K562 (cell line): ENCODE measurements around the gene CSNK1G1. TPM values are rescaled to one million over a fixed set of nuclear protein-coding genes. Genes with fewer than 3 reads are reported as not detected.

Source experiments
- ATAC-seq: fragments of 200-7000 bp; cut with Tn5 transposase; 3 replicates; pipeline ENCODE4 v1.9.1; 2020; ENCODE audit warnings: moderate library complexity
- BruUV-seq: library from RNA; stranded (reverse); fragments of 400-500 nt; replicated peaks from 2 replicates; lab custom pipeline; 2021; lab: Mats Ljungman, UMichigan
- CTCF ChIA-PET: fragments of 300-600 bp; formaldehyde crosslinking; extraction: SDS; loops from one replicate; lab custom pipeline; 2021; ENCODE audit warnings: low intra/inter-chr PET ratio; lab: Yijun Ruan, JAX
- POLR2A ChIA-PET: fragments of 300-600, 350-650 bp; sonication (Branson Sonifier 250); formaldehyde crosslinking; extraction: SDS; loops from one replicate; lab custom pipeline; 2021; ENCODE audit warnings: antibody characterized with exemption, inconsistent platforms; lab: Yijun Ruan, JAX
- DNase-seq, 4 experiments: peaks; one replicate each; pipeline versions ENCODE4 v3.0.0 to v3.0.0-alpha.2; 2011 to 2018; ENCODE audit warnings: low spot score in 3 of 4, mixed read lengths in 3 of 4; ENCODE audit errors: extremely low read depth in 1 of 4
- FAIRE-seq: peaks from 2 replicates; lab custom pipeline; 2011; peaks lifted over from hg19 to GRCh38; lab: Jason Lieb, UNC
- H2AFZ ChIP-seq: 2 replicates; pipeline ENCODE4 v1.6.0; 2011; ENCODE audit warnings: low read depth, low read length, control low read depth, inconsistent platforms
- H3K27ac ChIP-seq: fragments of 200-600 bp; 3 replicates; pipeline ENCODE4 v1.8.0; 2011; ENCODE audit warnings: low read depth, mild to moderate bottlenecking, control low read depth, inconsistent platforms, low read length, moderate library complexity, mixed read lengths; ENCODE audit errors: extremely low read depth
- H3K27me3 ChIP-seq, 2 experiments: fragments of 300-600 bp in 1 of 2; 2 replicates in 1 of 2; 3 replicates in 1 of 2; pipeline versions ENCODE4 v1.6.0 to v1.8.0; 2011; ENCODE audit warnings: inconsistent platforms in 2 of 2, low read length in 2 of 2, mild to moderate bottlenecking in 1 of 2, mixed read lengths in 1 of 2, moderate library complexity in 1 of 2; ENCODE audit not compliant: control insufficient read depth in 2 of 2, insufficient read depth in 2 of 2
- H3K36me3 ChIP-seq: fragments of 300-600 bp; 3 replicates; pipeline ENCODE4 v1.8.0; 2011; ENCODE audit warnings: mild to moderate bottlenecking, low read length, inconsistent platforms; ENCODE audit not compliant: control insufficient read depth, insufficient read depth
- H3K4me1 ChIP-seq, 2 experiments: fragments of 200-600 bp in 1 of 2; replicated peaks in 1 of 2; 2 replicates in 1 of 2; 3 replicates in 1 of 2; pipeline versions ENCODE4 v1.5.1 to v1.8.0; 2011; ENCODE audit warnings: inconsistent platforms in 2 of 2, low read length in 2 of 2, mild to moderate bottlenecking in 1 of 2, mixed read lengths in 1 of 2, moderate library complexity in 1 of 2; ENCODE audit not compliant: control insufficient read depth in 2 of 2, insufficient read depth in 2 of 2
- H3K4me2 ChIP-seq: 2 replicates; pipeline ENCODE4 v1.6.1; 2011; ENCODE audit warnings: low read length, control low read depth, inconsistent platforms, mixed read lengths; ENCODE audit not compliant: insufficient read depth
- H3K4me3 ChIP-seq: fragments of 200-600 bp; sonication (generic), shearing (Covaris generic); 2 replicates; pipeline ENCODE4 v1.5.1; 2016; ENCODE audit warnings: control low read depth, inconsistent platforms
- H3K79me2 ChIP-seq: fragments of 200-600 bp; 3 replicates; pipeline ENCODE4 v1.8.0; 2011; ENCODE audit warnings: low read length, inconsistent platforms; ENCODE audit not compliant: control insufficient read depth, insufficient read depth
- H3K9ac ChIP-seq, 2 experiments: 2 replicates each; pipeline versions ENCODE4 v1.6.0 to v1.6.1; 2011; ENCODE audit warnings: low read depth in 2 of 2, low read length in 2 of 2, control low read depth in 1 of 2, inconsistent platforms in 1 of 2, mild to moderate bottlenecking in 1 of 2, mixed read lengths in 1 of 2; ENCODE audit not compliant: insufficient read depth in 1 of 2
- H3K9me1 ChIP-seq: one replicate; pipeline ENCODE4 v1.6.0; 2011; ENCODE audit warnings: inconsistent platforms, mild to moderate bottlenecking, low read length, moderate library complexity; ENCODE audit not compliant: control insufficient read depth, insufficient read depth
- H3K9me3 ChIP-seq: replicated peaks from 2 replicates; pipeline ENCODE4 v1.5.1; 2011; ENCODE audit warnings: low read depth, low read length, inconsistent platforms; ENCODE audit not compliant: control insufficient read depth, insufficient read depth
- H4K20me1 ChIP-seq: replicated peaks from 2 replicates; pipeline ENCODE4 v1.6.1; 2011; ENCODE audit warnings: low read length, inconsistent platforms, mixed read lengths; ENCODE audit not compliant: control insufficient read depth, insufficient read depth
- HNRNPK ChIP-seq: fragments of 200-400 bp; formaldehyde crosslinking; IDR thresholded peaks from one replicate; pipeline ENCODE4 v1.6.1; 2018; ENCODE audit warnings: mild to moderate bottlenecking, low read depth, low read length; ENCODE audit not compliant: poor library complexity, severe bottlenecking
- KLF13 ChIP-seq: fragments of 450-650 bp; IDR thresholded peaks from 2 replicates; pipeline ENCODE4 v1.6.1; 2016; ENCODE audit warnings: missing genetic modification characterization, low read depth, mild to moderate bottlenecking, missing compliant biosample characterization, moderate library complexity, borderline replicate concordance
- MBD1 ChIP-seq: fragments of 250-450 bp; sonication (Bioruptor Pico); IDR thresholded peaks from 2 replicates; pipeline ENCODE4 v1.8.0; 2022; ENCODE audit warnings: inconsistent platforms
- NCOA1 ChIP-seq: fragments of 450-650 bp; IDR thresholded peaks from 2 replicates; pipeline ENCODE4 v1.6.1; 2016; ENCODE audit warnings: low read depth
- NCOA6 ChIP-seq: fragments of 450-650 bp; IDR thresholded peaks from 2 replicates; pipeline ENCODE4 v1.6.1; 2017; ENCODE audit warnings: mild to moderate bottlenecking
- NFYB ChIP-seq: IDR thresholded peaks from 2 replicates; pipeline ENCODE4 v1.6.1; 2011; ENCODE audit warnings: mild to moderate bottlenecking, moderate library complexity; ENCODE audit not compliant: insufficient read length; ENCODE audit errors: extremely low read depth
- SAFB2 ChIP-seq: fragments of 200-400 bp; formaldehyde crosslinking; IDR thresholded peaks from 2 replicates; pipeline ENCODE4 v1.6.1; 2018; ENCODE audit warnings: borderline replicate concordance, low read length, low read depth, moderate library complexity; ENCODE audit not compliant: severe bottlenecking
- TEAD1 ChIP-seq, 2 experiments: fragments of 450-650 bp in 1 of 2; sonication (generic) in 1 of 2; formaldehyde crosslinking; IDR thresholded peaks; 2 replicates each; pipeline versions ENCODE4 v1.4.0 to v1.8.0; 2020 to 2022; ENCODE audit warnings: mild to moderate bottlenecking in 2 of 2, missing genetic modification reagents in 1 of 2
- THAP12 ChIP-seq: fragments of 250-450 bp; sonication (Bioruptor Pico); IDR thresholded peaks from 2 replicates; pipeline ENCODE4 v1.9.0; 2021; ENCODE audit warnings: mild to moderate bottlenecking, inconsistent platforms
- ZNF431 ChIP-seq: sonication (generic); formaldehyde crosslinking; IDR thresholded peaks from 2 replicates; pipeline ENCODE4 v1.8.0; 2022; ENCODE audit warnings: mild to moderate bottlenecking, missing genetic modification reagents
- WGBS: fragments of 100-300 bp; shearing (Covaris generic); methylation state at CpG from one replicate; pipeline ENCODE4 v1.1.6; 2016; ENCODE audit warnings: low coverage, mixed read lengths; ENCODE audit not compliant: insufficient coverage; ENCODE audit errors: missing lambda C conversion rate; 5-methylcytosine and 5-hydroxymethylcytosine counted together
- in situ Hi-C: fragments of 300-500 bp; cut with MboI; formaldehyde crosslinking; loops from 4 replicates; pipeline ENCODE4 v1.15.0; 2018; ENCODE audit warnings: inconsistent platforms, mixed read lengths
- intact Hi-C: fragments of 100-400 bp; cut with micrococcal nuclease; formaldehyde crosslinking; loops from 2 replicates; pipeline ENCODE4 v1.14.2; 2022
- polyA plus RNA-seq, 8 experiments: library from polyadenylated mRNA; depleted of rRNA in 4 of 8; stranded (reverse) in 5 of 8; unstranded in 3 of 8; fragments of >200 nt; fragmentation: Nextera tagmentation in 2 of 8; fragmentation: Illumina TruSeq in 1 of 8; extraction: Ambion mirVana in 2 of 8; extraction: Trizol in 1 of 8; gene quantifications; 2 replicates each; pipeline versions ENCODE4 v1.2.1 to v1.2.3, GENCODE V29; 2011 to 2014; ENCODE audit warnings: inconsistent platforms in 1 of 8, missing spikeins in 1 of 8
- total RNA-seq, 7 experiments: library from RNA; depleted of rRNA in 6 of 7; stranded (reverse); fragments of >200 nt in 6 of 7; fragmentation: Illumina TruSeq in 2 of 7; extraction: Trizol in 2 of 7; gene quantifications; 2 replicates each; pipeline versions ENCODE4 v1.2.1 to v1.2.3, GENCODE V29; 2011 to 2021; ENCODE audit warnings: low replicate concordance in 1 of 7
- TF ChIP-seq, protein P1 (sequence below): fragments of 450-650 bp; formaldehyde crosslinking; IDR thresholded peaks from 2 replicates; pipeline ENCODE4 v1.4.0; 2020; ENCODE audit warnings: mild to moderate bottlenecking, moderate library complexity

CSNK1G1 gene
- total and polyA plus RNA-seq, 9 of the 15 experiments (the other 6 are each of a cell fraction or from before 2014, with no cell fraction given) = 4.5 to 18.5 (median 9.5) TPM

- Histone ChIP-seq H3K4me3 (no peak overlapping the region), H3K4me2 (no peak overlapping the region), H3K9ac (no peak overlapping the region), H4K20me1 (no peaks in the 10 kb centered on the region), H3K79me2 (peaks cover 15% of the 10 kb centered on the region; the same call in 2 of the 3 replicates), H3K9me3 (0 out of 2 replicates have a peak, but pooled peaks cover 2% of the 10 kb centered on the region), H3K9me1 (no peaks in the 10 kb centered on the region), H3K27ac (no peak overlapping the region), H2AFZ (no peak overlapping the region), H3K4me1 (no peaks in the 10 kb centered on the region; a peak in 1 of 5 replicates), H3K36me3 (no peaks in the 10 kb centered on the region), H3K27me3 (no peaks in the 10 kb centered on the region)
- ATAC-seq = no peak
- POLR2A ChIA-PET = no interaction called here
- TF ChIP-seq KLF13 (tag) = no peak
- TF ChIP-seq ZNF431 = no peak
- TF ChIP-seq NFYB = no peak
- no peak for TF ChIP-seq MBD1
- TF ChIP-seq THAP12 (CRISPR knock-in tag) = no peak
- no peak for TF ChIP-seq TEAD1 (CRISPR knock-in tag; IDR thresholded peaks at IDR 0.05)
- no peak for TF ChIP-seq NCOA1
- TF ChIP-seq SAFB2 = no peak
- no peak for TF ChIP-seq HNRNPK
- TF ChIP-seq, protein P1, sequence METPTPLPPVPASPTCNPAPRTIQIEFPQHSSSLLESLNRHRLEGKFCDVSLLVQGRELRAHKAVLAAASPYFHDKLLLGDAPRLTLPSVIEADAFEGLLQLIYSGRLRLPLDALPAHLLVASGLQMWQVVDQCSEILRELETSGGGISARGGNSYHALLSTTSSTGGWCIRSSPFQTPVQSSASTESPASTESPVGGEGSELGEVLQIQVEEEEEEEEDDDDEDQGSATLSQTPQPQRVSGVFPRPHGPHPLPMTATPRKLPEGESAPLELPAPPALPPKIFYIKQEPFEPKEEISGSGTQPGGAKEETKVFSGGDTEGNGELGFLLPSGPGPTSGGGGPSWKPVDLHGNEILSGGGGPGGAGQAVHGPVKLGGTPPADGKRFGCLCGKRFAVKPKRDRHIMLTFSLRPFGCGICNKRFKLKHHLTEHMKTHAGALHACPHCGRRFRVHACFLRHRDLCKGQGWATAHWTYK (CRISPR knock-in tag) = no peak
- TF ChIP-seq NCOA6 = no peak
- 83% methylated on average over 4 of the region's 4 CpGs for WGBS
- intact Hi-C loops (no loop called here), in situ Hi-C loops (no loop called here)
- FAIRE-seq = no peak
- CTCF ChIA-PET = no interaction called here
- no TSS peak for BruUV-seq
- no peak for DNase-seq
Observed at GRCh38 chr15:64264502-64264901, 91.5 kb downstream of the CSNK1G1 start.
